Umbilical cord (tissue), 2 donors: ENCODE data around the gene SLC6A2. TPM values are rescaled to one million over a fixed set of nuclear protein-coding genes. Genes with fewer than 3 reads are reported as not detected.

Source experiments
- DNase-seq: peaks from one replicate; pipeline ENCODE4 v3.0.0-alpha.2; 2015; ENCODE audit warnings: low spot score
- total RNA-seq: library from RNA; depleted of rRNA; stranded (reverse); fragments of >200 nt; gene quantifications from one replicate; pipeline ENCODE4 v1.2.3, GENCODE V29; 2014; ENCODE audit warnings: low replicate concordance; ENCODE audit not compliant: insufficient read depth

The SLC6A2 gene
- total RNA-seq, 1 donor from 2014 or later: 2.6 TPM

- no peak for DNase-seq
These were observed 8.4 kb upstream of the SLC6A2 start for GRCh38 chr16:55647343-55647742.

GRCh38 chr16:55647798-55648197, 8.0 kb upstream of the SLC6A2 start:
- DNase-seq: no peak

GRCh38 chr16:55651841-55652824, 3.7 kb upstream of the SLC6A2 start:
- DNase-seq: no peak

- no peak for DNase-seq
These were observed 2.7 kb upstream of the SLC6A2 start for GRCh38 chr16:55653106-55653505.

- no peak for DNase-seq
These were observed 349 bp upstream of the SLC6A2 start for GRCh38 chr16:55655381-55655896.

GRCh38 chr16:55656691-55657092, 904 bp downstream of the SLC6A2 start:
- DNase-seq: no peak

GRCh38 chr16:55657616-55658015, 1.8 kb downstream of the SLC6A2 start:
- no peak for DNase-seq

- DNase-seq: no peak
These were observed 3.2 kb downstream of the SLC6A2 start for GRCh38 chr16:55658898-55659420.

- DNase-seq: no peak
These were observed 4.2 kb downstream of the SLC6A2 start for GRCh38 chr16:55660026-55660425.

GRCh38 chr16:55660828-55661227, 5.0 kb downstream of the SLC6A2 start:
- no peak for DNase-seq

GRCh38 chr16:55661941-55662643, 6.3 kb downstream of the SLC6A2 start:
- peak; percentile 92 for DNase-seq

GRCh38 chr16:55662644-55663031, 6.8 kb downstream of the SLC6A2 start:
- no peak for DNase-seq

GRCh38 chr16:55663225-55663624, 7.4 kb downstream of the SLC6A2 start:
- no peak for DNase-seq

- DNase-seq: peak; percentile 80
These were observed 8.2 kb downstream of the SLC6A2 start for GRCh38 chr16:55663765-55664677.

GRCh38 chr16:55664786-55665407, 9.1 kb downstream of the SLC6A2 start:
- DNase-seq: no peak

GRCh38 chr16:55665511-55665910, 9.7 kb downstream of the SLC6A2 start:
- no peak for DNase-seq

- no peak for DNase-seq
These were observed 10.2 kb downstream of the SLC6A2 start for GRCh38 chr16:55666012-55666411.

- no peak for DNase-seq
These were observed 12.0 kb downstream of the SLC6A2 start for GRCh38 chr16:55667753-55668152.

GRCh38 chr16:55668340-55669281, 12.8 kb downstream of the SLC6A2 start:
- DNase-seq: no peak
